K562 treated with DMSO at 1 percent for 12 hours (cell line): ENCODE measurements around the gene PRAMEF12. TPM values are rescaled to one million over a fixed set of nuclear protein-coding genes. Genes with fewer than 3 reads are reported as not detected.

Experiments
- total RNA-seq: library from RNA; unstranded; fragments of 300-600 nt; gene quantifications from 2 replicates; pipeline ENCODE4 v1.2.3, GENCODE V29; 2022; ENCODE audit not compliant: insufficient read depth

Gene PRAMEF12
- not detected in 2 replicates for total RNA-seq

DNA sequence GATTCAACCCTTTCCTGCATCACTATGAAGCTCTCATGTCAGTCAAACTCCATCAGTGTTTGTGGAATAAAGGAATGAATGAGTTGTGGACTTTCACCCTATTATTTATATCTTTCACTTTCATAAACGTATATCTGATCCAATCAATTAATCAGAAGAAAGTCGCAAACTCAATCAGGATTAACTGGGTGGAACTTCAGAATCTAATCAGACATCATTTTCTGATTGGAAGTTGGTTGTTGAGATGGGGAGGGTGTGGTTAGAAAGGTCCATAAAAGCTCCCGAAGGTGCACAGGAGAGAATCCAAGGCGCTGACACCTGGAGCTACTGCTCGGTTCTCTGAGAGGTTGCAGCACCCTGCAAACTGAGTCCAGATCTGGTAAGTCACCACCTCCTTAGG lies at the start of gene PRAMEF12:
TSS of gene PRAMEF12 (plus strand) at position 301 of the 400 bp plus-strand sequence. CDS start 1,130 bp downstream, outside the sequence.

GRCh38 chr1:12745992-12746323 lies 27.6 kb upstream of the PRAMEF12 start, which contains the start of gene CFAP107:
Gene CFAP107, plus strand, starts transcription at chr1:12746200. Its CDS starts 231 bp downstream, at chr1:12746431.

DNA sequence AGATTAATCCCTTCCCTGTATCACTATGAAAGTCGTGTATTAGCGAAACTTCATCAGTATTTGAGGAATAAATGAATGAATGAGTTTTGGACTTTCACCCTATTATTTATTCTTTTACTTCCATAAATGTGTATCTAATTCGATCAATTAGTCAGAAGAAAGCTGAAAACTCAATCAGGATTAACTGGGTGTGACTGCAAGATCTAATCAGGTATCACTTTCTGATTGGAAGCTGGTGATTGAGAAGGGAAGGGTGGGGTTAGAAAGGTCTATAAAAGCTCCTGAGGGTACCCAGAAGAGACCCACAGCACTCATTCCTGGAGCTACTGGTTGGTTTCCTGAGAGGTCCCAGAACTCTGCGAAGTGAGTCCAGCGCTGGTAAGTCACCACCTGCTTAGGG lies 17.6 kb downstream of the PRAMEF12 start, which contains the start of gene PRAMEF1:
TSS of gene PRAMEF1 (plus strand) at position 301 of the 400 bp plus-strand sequence. CDS start 1,831 bp downstream, outside the sequence.

Other genes with a start within 250 kb of the PRAMEF12 start
- 27.7 and 31.5 TPM in 2 replicates for gene DHRS3, start 155.5 kb upstream of the PRAMEF12 start, total RNA-seq
- gene AADACL4, start 129.7 kb upstream of the PRAMEF12 start, total RNA-seq: not detected in 2 replicates
- gene AADACL3, start 57.6 kb upstream of the PRAMEF12 start, total RNA-seq: not detected in 2 replicates
- gene CFAP107, start 27.5 kb upstream of the PRAMEF12 start, total RNA-seq: 0.27 TPM in 1 of 2 replicates, not detected in the other
- not detected in 2 replicates for gene PRAMEF1, start 17.7 kb downstream of the PRAMEF12 start, total RNA-seq
- not detected in 2 replicates for gene PRAMEF11, start 57.7 kb downstream of the PRAMEF12 start, total RNA-seq
- gene HNRNPCL1, start 75.0 kb downstream of the PRAMEF12 start, total RNA-seq: not detected in 2 replicates
- not detected in 2 replicates for gene PRAMEF2, start 83.3 kb downstream of the PRAMEF12 start, total RNA-seq
- not detected in 2 replicates for gene PRAMEF4, start 112.5 kb downstream of the PRAMEF12 start, total RNA-seq
- not detected in 2 replicates for gene PRAMEF10, start 124.5 kb downstream of the PRAMEF12 start, total RNA-seq
- gene PRAMEF7, start 142.9 kb downstream of the PRAMEF12 start, total RNA-seq: not detected in 2 replicates
- not detected in 2 replicates for gene PRAMEF6, start 173.8 kb downstream of the PRAMEF12 start, total RNA-seq